ENCODE measurements around the gene MACROD2.

GRCh38 chr20:15578113-15578512 is 1582.8 kb downstream of the MACROD2 start:
- no peak for TF ChIP-seq CTCF (IDR thresholded peaks at IDR 0.05; ENCODE audit: insufficient read depth, low read length, poor library complexity, severe bottlenecking)
- TF ChIP-seq EZH2phosphoT487 (conservative IDR thresholded peaks at IDR 0.05; ENCODE audit: low read length), result no peak
